Adrenal gland (tissue), 5 donors: Measurements from ENCODE around the gene PAFAH1B2.
"Not testable (repeated sequence)": the region's sequence is repeated elsewhere in the genome, so short reads cannot be mapped to it uniquely, and the experiment has no call there.

Experiments used
- POLR2A ChIP-seq, 2 donors: fragments of 450-650 bp; IDR thresholded peaks; one replicate each; pipeline ENCODE4 v1.6.1; 2017; ENCODE audit warnings: antibody characterized with exemption in 2 of 2, mild to moderate bottlenecking in 2 of 2, moderate library complexity in 1 of 2
- TF ChIP-seq, protein P1 (sequence below), 6 experiments: fragments of 450-650 bp in 4 of 6; fragments of 200-600 bp in 2 of 6; sonication (generic) in 1 of 6; IDR thresholded peaks; 1 replicate in 5 of 6; 2 replicates in 1 of 6; pipeline versions ENCODE4 v1.5.1 to v1.8.0; 2016 to 2021; ENCODE audit warnings: antibody characterized with exemption in 6 of 6, mild to moderate bottlenecking in 2 of 6, moderate library complexity in 1 of 6
- donor health status: DM: no; HTN: no; CAD: no.

DNA sequence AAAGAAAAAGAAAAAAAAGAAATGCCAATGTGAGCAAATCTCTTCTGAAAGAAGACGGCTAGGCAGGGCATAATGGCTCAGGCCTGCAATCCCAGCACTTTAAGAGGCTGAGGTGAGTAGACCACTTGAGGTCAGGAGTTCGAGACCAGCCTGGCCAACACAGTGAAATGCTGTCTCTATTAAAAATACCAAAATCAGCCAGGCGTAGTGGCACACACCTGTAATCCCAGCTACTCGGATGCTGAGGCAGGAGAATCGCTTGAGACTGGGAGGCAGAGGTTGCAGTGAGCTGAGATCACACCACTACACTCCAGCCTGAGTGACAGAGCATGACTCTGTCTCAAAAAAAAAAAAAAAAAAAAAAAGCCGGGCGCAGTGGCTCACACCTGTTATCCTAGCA, 13.7 kb upstream of the PAFAH1B2 start:
- TF ChIP-seq, protein P1, sequence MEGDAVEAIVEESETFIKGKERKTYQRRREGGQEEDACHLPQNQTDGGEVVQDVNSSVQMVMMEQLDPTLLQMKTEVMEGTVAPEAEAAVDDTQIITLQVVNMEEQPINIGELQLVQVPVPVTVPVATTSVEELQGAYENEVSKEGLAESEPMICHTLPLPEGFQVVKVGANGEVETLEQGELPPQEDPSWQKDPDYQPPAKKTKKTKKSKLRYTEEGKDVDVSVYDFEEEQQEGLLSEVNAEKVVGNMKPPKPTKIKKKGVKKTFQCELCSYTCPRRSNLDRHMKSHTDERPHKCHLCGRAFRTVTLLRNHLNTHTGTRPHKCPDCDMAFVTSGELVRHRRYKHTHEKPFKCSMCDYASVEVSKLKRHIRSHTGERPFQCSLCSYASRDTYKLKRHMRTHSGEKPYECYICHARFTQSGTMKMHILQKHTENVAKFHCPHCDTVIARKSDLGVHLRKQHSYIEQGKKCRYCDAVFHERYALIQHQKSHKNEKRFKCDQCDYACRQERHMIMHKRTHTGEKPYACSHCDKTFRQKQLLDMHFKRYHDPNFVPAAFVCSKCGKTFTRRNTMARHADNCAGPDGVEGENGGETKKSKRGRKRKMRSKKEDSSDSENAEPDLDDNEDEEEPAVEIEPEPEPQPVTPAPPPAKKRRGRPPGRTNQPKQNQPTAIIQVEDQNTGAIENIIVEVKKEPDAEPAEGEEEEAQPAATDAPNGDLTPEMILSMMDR (IDR thresholded peaks at IDR 0.05): not testable (repeated sequence)
- not testable (repeated sequence) for TF ChIP-seq POLR2A (IDR thresholded peaks at IDR 0.05)
